Eye (tissue), 1 donor: ENCODE results near the gene ARHGAP6.
"Not testable (repeated sequence)": the region's sequence is repeated elsewhere in the genome, so short reads cannot be mapped to it uniquely, and the experiment has no call there.

Experiments
- DNase-seq: peaks from one replicate; pipeline ENCODE4 v3.0.0-alpha.2; 2015

The ARHGAP6 gene

DNA sequence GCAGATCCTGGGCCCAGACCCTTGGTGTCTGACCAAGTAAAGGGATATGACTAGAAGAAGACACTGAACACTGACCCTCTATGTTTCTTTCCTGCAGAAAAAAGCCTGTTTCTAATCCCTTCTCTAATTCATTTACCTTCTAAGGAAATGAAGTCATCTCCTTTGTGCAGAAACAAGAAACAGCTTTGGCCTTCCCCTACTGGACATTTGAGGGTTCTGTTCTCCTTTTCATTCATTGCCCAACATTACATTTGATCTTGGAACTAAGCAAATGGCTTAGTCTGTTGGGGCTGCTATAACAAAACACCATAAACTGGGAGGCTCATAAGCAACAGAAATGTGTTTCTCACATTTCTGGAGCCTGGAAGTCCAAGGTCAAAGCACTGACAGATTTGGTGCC is 534.6 kb downstream of the ARHGAP6 start:
- DNase-seq, result no peak

DNA sequence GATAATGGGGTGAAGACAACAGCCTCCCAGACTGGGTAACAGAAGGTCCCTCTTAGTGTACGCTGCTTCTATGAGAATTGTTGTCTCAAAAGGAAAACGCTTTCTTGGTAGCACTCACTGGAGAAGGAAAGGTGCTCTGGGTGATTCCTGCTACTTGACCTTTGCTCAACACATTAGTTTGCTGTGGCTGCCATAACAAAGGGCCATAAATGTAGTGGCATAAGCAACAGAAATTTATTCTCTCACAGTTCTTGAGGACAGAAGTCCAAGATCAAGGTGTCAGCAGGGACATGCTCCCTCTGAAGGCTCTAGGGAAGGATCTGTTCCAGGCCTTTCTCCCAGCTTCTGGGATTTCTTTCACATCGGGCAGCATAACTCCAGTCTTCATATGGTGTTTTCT is 535.6 kb downstream of the ARHGAP6 start:
- no peak for DNase-seq

DNA sequence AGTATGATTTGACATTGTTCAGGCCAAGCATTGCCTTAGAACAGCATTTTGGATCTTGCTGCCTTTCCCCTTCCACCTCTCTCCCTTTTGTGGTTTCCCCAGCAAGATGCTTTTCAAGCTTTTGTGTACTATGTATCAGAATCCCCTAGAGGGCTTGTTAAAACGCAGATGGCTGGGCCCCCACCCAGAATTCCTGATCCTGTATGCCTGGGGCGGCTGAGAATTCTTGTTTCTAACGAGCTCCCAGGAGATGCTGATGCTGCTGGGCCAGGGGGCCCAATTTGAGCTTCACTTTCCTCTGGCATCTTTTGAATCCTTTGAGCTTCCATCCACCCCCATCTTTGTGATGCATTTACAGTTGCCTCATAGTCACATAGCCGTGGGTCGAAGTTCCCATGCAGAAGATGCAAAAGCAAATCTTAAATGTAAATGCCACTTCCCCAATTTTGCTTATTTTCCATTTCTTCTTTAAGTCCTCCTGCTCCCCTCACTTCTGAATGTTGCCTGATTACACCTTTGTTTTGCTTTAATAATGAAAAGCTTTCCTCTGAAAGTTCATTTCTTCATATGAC is 536.1 kb downstream of the ARHGAP6 start:
- no peak for DNase-seq

DNA sequence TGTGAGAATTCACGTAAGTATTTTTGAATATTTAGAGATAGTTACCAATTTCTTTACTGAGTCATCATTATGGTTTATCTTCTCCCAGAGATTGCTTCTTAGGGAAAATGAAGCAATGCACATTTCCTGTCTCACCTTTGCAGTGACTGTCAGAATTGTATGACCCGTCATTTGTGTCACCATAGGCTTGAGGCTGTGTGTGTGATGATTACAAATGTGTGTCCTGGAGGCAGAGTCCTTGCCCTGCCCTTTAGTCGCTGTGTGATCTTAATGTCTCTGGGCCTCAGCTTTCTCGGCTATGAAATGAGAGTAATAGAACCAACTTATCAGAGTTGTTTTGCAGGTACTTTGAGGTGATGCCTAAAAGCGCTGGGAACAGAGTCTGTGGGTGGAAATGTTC is 540.7 kb downstream of the ARHGAP6 start:
- DNase-seq, result no peak

DNA sequence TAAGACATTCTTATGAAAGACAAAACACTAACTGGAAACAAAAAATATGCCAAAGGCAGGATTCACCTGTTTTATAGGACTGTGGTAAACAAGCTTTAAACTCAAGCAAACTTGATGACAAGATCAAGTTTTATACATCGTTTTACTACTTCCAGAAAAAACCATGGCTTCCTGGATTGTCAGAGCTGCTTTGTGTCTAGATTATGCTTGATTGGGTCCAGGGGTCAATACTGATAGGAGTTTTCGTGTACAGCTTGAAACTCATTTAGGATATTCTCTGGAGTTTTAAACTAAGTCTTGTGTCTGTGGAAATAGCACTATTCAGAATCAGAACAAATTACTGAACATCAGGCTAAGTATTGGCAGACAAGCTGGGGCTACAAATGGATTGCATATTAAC is 541.6 kb downstream of the ARHGAP6 start:
- DNase-seq, result no peak

DNA sequence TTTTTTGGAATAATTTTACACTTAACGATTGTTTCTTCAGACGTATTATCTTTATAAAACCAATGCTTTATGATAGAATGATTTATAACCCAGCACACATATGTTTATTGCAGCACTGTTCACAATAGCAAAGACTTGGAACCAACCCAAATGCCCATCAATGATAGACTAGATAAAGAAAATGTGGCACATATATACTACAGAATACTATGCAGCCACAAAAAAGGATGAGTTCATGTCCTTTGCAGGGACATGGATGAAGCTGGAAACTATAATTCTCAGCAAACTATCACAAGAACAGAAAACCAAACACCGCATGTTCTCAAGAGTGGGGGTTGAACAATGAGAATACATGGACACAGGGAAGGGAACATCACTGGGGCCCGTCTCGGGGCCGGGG is 542.6 kb downstream of the ARHGAP6 start:
- DNase-seq, result not testable (repeated sequence)

DNA sequence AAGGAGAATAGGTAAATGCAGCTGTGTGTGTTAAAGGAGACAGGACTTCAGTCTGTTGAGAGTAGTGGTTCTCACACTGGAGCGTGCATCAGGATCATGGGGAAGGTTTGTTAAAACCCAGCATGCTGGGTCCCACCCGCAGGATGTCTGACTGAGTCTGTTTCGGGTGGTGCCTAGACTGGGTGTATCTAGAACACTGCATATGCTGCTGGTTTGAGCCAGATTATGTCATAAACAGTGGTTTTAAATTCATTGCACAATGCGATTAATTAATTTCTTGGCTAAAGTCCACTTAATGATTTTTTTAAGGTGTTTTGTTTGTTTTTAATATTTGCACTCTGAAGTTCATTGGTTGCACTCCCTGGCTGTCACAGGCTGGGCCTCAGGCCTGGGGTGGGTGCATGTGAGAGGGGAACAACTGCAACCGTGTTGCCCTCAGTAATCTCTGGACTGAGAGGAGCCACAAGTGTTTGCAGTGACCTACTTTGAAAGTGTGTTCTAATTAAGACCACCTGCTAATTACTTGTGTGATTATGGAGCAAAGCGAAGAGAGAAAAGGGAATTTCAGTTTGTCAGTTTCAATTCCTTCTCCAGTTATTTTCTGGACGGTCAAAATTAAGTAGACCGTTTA is 546.3 kb downstream of the ARHGAP6 start:
- no peak for DNase-seq

DNA sequence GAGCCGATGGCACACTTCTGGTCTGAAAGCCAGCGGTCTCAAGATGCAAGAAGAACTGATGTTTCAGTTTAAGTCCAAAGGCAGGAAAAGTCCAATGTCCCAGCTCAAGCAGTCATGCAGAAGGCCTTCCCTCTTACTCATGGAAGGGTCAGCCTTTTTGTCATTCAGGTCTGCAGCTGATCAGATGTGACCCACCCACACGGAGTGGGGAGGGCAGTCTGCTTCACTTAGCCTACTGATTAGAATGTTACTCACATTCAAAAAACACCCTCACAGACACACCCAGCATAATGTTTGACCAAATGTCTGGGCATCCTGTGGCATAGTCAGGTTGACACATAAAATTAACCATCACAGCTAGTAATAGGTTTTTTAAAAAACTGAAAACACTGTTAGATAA is 548.0 kb downstream of the ARHGAP6 start:
- DNase-seq, result no peak

DNA sequence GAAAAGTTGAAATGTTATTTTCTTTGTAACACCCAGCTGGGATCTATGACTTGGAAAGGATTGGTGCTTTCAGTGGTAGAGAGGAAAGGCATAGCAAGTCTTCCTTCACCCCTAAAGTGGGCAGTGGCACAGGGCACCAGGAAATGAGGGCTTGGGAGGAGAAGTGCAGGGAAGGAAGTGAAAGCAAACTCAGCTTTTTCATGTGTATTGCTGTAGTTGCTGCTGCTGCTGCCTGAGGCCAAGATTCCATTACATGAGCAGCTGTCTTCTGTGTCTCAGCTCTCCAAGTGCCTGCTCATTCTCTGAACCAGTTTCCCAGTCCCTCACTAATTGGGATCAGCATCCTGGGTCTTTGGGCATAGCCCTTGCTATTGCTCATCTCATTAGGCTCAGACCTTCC is 552.0 kb downstream of the ARHGAP6 start:
- peak; percentile 11 for DNase-seq

DNA sequence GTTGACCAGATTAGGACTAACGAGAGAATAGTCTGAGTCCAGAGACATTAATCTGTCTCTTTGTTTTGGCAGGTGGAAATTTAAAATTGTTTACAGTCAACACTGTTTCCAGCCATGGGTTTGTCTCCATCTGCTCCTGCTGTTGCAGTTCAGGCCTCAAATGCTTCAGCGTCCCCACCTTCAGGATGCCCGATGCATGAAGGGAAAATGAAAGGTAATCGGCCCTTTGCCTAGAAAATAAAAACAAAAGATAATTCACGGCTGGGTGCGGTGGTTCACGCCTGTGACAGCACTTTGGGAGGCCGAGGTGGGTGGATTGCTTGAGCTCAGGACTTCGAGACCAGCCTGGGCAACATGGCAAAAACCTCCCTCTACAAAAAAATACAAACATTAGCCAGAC is 553.8 kb downstream of the ARHGAP6 start:
- no peak for DNase-seq

DNA sequence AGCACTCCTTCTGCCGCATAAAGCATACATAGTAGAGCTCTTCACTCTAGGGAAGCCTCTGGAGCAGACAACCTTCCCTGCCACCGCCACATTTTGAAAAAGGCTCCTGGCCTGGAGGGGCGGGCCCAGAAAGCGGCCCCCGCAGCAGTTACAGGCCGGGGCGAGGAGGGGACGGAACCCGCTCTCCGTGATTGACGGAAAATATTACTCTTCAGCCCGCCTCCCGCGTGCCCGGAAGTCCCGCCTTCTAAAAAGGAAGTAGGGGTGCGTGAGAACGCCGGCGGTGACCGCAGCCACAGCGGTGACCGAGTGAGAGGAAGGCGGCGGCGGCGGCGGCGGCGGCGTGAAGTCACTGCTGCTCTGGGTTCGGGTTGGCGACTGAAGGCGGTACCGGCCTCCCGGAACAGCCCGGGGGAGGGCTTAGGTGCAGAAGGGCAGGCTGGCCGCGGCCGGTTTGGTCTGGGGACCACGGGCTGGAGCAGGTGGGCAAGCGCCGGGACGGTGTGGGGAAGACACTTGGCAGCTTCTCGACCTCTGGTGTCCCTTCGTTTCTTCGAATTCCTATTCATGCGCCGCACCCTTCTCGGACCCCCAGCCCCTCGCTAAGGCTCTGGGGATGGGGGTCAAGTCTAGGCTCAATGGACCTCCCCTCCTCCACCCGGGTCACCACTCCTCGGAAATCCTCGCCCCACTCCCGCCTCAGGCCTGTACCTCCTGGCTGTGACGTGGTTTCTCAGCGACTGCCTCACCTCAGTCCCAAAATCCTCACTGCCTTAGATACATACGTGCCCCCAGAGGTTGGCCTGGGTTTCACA is 554.5 kb downstream of the ARHGAP6 start, which contains the start of gene HCCS:
TSS of gene HCCS (plus strand) at position 296 of the 815 bp plus-strand sequence. CDS start 729 bp downstream, outside the sequence.
- DNase-seq, result peak; percentile 92

DNA sequence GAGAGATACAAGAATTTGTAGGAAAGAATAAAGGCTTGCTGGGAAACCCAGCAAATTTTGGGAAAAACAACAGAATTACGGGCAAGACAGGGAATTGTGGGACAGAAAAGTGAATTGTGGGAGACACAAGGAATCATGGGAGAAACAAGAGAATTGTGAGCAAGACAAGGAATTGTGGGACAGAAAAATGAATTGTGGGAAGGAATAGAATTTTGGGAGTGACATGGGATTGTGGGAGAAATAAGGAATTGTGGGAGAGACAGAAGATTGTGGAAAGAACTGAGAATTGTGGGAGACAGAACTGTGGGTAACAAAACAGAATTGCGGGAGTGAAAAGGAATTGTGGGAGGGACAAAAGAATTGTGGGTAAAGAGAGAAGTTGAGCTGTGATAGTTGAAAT is 555.8 kb downstream of the ARHGAP6 start:
- no peak for DNase-seq

DNA sequence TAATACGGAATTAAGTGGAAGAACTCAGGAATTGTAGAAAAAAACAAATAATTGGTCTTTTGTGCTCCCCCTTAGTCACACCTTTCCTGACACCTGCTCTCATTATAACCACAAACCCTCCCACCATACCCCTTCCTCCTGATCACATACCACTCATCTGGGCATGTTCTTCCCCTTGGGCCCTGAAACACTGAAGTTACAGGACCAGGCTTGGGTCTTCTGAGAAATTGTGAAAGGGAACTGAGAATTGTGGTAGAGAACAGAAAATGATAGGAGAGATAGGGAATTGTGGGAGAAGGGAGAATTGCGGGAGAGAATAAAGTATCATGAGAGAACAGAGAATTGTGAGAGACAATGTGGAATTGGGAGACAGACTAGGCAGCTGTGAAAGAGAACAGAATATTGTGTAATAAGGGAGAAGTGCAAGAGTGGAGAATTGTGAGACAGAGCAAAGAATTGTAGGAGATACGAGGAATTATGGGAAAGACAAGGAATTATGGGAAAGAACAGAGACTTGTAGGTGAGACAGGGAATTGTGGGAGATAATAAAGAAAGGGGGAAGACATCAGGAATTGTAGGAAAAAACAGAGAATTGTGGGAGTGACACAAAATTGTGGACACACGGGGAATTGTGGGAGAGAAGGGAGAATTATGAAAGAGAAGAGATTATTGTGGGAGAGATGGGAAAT is 557.3 kb downstream of the ARHGAP6 start:
- no peak for DNase-seq

DNA sequence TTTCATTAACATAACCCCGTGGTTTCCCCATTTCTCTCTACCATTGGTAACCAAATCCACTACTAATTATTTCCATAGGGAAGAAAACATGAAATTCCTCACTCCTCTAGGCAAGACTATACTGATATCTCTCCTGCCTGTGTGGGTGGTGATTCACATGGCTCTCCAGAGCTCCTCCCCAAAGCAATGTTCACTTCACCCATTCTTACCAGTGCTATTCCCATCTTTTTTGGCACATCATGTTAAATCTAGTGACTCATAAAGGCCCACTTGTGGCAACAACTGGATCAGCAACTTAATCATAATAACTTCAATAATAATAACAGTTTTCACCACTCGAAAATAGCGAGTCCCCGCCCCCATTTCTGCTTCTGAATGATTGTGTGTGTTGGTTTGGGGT is 560.6 kb downstream of the ARHGAP6 start:
- DNase-seq, result no peak

DNA sequence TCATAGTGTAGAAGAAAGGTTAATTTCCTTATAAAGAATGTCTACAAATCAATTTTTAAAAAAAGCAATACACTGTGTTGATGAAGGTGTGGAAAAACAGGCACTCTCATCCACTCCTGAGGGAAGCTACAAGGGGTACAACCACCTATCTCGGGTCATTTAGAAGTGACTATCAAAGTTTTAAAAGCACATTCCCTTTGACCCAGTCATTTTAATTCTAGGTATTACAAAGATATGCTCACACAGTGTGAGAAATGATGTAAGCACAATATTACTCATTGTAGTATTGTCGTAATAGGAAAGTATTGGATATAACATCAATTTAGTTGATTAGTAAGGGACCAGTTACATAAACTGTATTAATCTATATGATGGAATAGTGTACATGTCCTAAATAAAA is 562.0 kb downstream of the ARHGAP6 start:
- no peak for DNase-seq

DNA sequence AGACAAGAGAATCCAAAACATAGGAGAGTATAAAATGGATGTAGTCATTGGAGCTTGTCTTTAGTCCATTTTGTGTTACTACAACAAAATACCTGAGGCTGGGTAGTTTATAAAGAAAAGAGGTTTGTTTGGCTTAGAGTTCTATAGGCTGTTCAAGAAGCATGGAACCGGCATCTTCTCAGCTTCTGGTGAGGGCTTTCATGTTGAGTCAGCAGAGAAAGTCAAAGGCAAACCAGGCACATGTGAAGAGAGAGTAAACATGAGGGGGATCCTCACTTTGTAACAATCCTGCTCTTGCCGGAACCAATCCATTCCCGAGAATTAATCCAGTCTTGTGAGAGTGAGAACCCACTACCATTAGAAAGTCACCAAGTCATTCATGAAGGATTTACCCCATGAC is 562.7 kb downstream of the ARHGAP6 start:
- no peak for DNase-seq

DNA sequence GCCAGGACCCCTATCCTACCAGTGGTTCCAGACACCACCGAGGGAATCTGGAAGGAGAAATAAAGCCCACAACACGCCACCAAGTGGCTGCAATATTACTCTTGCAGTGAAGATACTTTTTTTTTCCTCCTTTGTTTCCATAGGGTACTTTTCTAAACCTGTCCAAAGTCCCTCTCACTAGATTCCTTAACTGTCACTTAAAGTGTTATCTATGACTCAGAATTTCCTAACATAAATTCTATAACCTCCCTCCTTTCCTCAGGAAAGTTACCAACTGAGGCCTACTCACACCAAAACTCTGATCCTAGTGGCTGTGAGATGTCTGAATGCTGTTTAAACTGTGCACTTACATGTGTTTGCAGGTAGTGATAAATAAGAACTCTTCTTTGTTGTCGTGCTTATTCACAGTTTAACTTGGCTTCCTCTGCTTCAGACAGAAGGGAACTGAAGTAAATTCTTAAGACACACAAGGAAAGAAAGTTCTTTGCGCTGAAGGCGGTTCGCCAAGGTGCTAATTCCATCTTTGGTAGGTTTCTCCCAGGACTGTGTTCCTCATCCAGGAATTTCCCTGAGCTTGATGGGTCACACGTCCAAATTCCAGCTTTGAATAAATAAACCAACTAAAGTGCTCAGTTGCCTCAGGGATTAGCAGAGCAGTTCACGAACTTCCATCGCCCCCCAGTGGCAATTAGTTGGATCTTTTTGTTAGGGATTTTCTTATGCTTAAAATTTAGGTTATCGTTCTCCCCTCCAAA is 565.3 kb downstream of the ARHGAP6 start:
- DNase-seq, result peak; percentile 80

DNA sequence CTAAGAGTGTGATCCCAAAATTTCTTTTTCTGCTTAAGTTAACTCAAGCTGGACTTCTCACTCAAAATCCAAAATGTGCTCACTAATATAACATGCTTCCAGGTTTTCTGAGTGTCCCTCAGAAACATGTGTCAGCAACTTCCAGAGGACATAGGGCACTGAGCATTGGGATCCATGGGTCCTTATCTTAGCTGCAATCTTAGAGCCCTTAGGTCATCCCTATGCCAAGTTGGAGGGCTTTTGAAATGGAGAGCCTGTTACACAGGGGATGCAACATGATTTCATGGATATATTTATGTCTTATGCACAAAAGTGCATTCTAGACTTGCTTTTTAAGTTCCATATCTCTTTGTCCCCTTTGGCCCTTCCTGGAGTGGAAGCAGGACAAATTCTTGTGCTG is 566.3 kb downstream of the ARHGAP6 start:
- no peak for DNase-seq

DNA sequence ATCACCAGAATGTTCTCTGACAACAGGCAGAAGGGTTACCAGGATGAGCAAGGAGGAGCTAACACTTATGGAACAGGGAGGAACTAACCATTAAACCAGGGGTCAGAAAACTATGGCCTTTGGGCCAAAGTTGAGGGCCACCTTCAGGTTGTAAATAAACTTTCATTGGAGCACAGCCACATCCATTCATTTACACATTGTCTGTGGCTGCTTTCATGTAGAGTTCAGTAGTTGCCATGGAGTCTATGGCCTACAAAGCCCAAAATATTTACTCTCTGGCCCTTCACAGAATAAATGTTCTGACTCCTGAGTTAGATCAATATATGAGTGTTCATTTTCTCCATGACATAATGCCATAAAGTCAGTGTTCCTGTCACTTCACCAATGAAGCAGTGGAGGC is 567.8 kb downstream of the ARHGAP6 start:
- no peak for DNase-seq

DNA sequence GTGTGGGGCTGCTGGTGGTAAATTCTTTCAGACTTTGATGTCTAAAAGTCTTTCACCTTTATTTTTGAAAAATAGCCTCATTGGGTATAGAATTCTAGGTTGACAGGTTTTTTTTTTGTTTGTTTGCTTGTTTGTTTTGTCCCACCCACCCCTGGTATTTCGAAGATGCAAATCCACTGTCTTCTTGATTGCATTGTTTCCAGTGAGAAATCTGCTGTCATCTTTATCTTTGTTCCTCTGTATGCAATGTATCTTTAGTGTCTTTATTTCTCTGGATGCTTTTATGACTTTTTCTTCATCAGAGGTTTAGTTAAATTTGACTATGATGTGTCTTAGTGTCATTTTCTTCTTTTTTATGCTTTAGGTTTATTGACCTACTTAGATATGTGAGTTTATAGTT is 575.9 kb downstream of the ARHGAP6 start:
- no peak for DNase-seq
